Measurements from ENCODE around the gene TWF2. TPM values are rescaled to one million over a fixed set of nuclear protein-coding genes. Genes with fewer than 3 reads are reported as not detected.

TWF2 gene
- total RNA-seq, 1 experiment from 2014 or later, result 44.8 TPM

DNA sequence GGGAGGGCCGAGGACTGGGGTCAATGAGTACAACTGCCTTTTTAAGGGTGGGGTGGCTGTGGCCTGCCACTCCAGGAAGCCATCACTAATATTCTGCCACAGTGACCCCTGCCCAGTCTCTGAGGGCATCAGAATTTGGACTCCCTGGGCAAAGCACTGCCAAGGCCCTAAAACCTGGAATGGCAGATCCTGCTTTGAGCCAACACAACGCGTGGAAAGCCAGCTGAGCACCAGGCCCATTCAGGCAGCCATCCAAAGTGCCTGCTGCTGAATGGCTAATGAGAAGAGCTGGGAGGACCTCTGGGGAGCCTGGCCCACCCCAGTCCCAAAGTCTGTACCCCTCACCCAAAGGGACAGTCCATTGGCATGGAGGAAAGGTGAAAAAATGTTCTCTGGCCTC lies 5.0 kb downstream of the TWF2 start:
- Histone ChIP-seq H2AK5ac (ENCODE audit: insufficient read length, low read length) (no peak overlapping the region), H4K5ac (ENCODE audit: insufficient read length, low read depth, low read length) (no peak overlapping the region), H2AFZ (ENCODE audit: low read length) (no peak overlapping the region), H3T11ph (ENCODE audit: low read length) (no peak overlapping the region), H2BK5ac (ENCODE audit: insufficient read length, low read length) (no peak overlapping the region), H3K9me3 (ENCODE audit: control insufficient read depth, low read depth, low read length) (no peaks in the 10 kb centered on the region), H3K4me2 (ENCODE audit: insufficient read depth, insufficient read length, low read length) (no peak overlapping the region), H3K23me2 (ENCODE audit: insufficient read length, low read depth, low read length, poor library complexity, severe bottlenecking) (peaks cover 8% of the 10 kb centered on the region), H4K20me1 (ENCODE audit: control insufficient read depth, insufficient read depth, insufficient read length) (no peaks in the 10 kb centered on the region), H3K4me1 (ENCODE audit: insufficient read depth, low read length) (peaks cover 15% of the 10 kb centered on the region), H3K18ac (ENCODE audit: insufficient read length, low read depth, low read length) (no peak overlapping the region), H4K91ac (ENCODE audit: insufficient read length, low read depth, low read length) (no peak overlapping the region), H3K4ac (ENCODE audit: low read depth, low read length) (no peak overlapping the region), H3K14ac (ENCODE audit: insufficient read depth, low read length) (no peak overlapping the region), H2BK12ac (ENCODE audit: insufficient read length, low read depth, low read length) (no peak overlapping the region), H2BK120ac (ENCODE audit: low read depth, low read length, poor library complexity, severe bottlenecking) (no peak overlapping the region), H3K27me3 (ENCODE audit: insufficient read depth, low read length) (no peaks in the 10 kb centered on the region), H3K9ac (ENCODE audit: extremely low read depth, insufficient read length, low read length) (no peak overlapping the region), H2BK20ac (ENCODE audit: low read depth, low read length, poor library complexity, severe bottlenecking) (no peak overlapping the region), H3K27ac (ENCODE audit: insufficient read length, low read depth, low read length) (no peak overlapping the region), H3K56ac (ENCODE audit: insufficient read length, low read depth, low read length) (no peak overlapping the region), H2BK15ac (ENCODE audit: low read depth, low read length) (no peak overlapping the region), H3K23ac (ENCODE audit: insufficient read length, low read depth, low read length) (no peak overlapping the region), H4K8ac (replicated peaks; ENCODE audit: insufficient read length, low read depth, low read length) (no peak overlapping the region), H3K79me1 (ENCODE audit: insufficient read depth, low read depth, low read length, poor library complexity, severe bottlenecking) (no peaks in the 10 kb centered on the region), H3K79me2 (ENCODE audit: insufficient read depth, low read length) (peaks cover 5% of the 10 kb centered on the region; the same call in 1 of the 2 replicates)
- Mint-ChIP-seq H3K27me3 (ENCODE audit: low read depth) (no peaks in the 10 kb centered on the region), H3K4me1 (peaks cover 24 to 29% of the 10 kb centered on the region in 2 experiments), H3K9me3 (no peaks in the 10 kb centered on the region), H3K27ac (peak overlapping the region in 2 of 3 experiments; percentile 44 to 63; a peak in 2 of 7 replicates), H3K36me3 (ENCODE audit: insufficient read depth in 1 of 3, low read depth in 3 of 3) (peaks cover 12 to 37% (median 34%) of the 10 kb centered on the region in 3 experiments), H3K4me3 (no peak overlapping the region)
- TF ChIP-seq, protein P1, sequence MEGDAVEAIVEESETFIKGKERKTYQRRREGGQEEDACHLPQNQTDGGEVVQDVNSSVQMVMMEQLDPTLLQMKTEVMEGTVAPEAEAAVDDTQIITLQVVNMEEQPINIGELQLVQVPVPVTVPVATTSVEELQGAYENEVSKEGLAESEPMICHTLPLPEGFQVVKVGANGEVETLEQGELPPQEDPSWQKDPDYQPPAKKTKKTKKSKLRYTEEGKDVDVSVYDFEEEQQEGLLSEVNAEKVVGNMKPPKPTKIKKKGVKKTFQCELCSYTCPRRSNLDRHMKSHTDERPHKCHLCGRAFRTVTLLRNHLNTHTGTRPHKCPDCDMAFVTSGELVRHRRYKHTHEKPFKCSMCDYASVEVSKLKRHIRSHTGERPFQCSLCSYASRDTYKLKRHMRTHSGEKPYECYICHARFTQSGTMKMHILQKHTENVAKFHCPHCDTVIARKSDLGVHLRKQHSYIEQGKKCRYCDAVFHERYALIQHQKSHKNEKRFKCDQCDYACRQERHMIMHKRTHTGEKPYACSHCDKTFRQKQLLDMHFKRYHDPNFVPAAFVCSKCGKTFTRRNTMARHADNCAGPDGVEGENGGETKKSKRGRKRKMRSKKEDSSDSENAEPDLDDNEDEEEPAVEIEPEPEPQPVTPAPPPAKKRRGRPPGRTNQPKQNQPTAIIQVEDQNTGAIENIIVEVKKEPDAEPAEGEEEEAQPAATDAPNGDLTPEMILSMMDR (conservative IDR thresholded peaks at IDR 0.05), result no peak
- no peak for DNase-seq
- no CpG with 5 or more reads among the region's 3 CpGs for WGBS (ENCODE audit: extremely low coverage, insufficient read length, low lambda C conversion rate)
